Caki2 (cell line): ENCODE results near the gene DOCK4. TPM values are rescaled to one million over a fixed set of nuclear protein-coding genes. Genes with fewer than 3 reads are reported as not detected.

ENCODE experiments used
- DNase-seq: peaks from one replicate; pipeline ENCODE4 v3.0.0-alpha.2; 2015; ENCODE audit warnings: low read depth
- in situ Hi-C: cut with HindIII; loops from 2 replicates; pipeline ENCODE4 v1.10.0; 2016; ENCODE audit warnings: low sequenced_read_pairs, low pct_unique_long_range_greater_than_20kb, mixed read lengths
- total RNA-seq: library from RNA; depleted of rRNA; stranded (reverse); fragments of >200 nt; shearing (Covaris generic); gene quantifications from 2 replicates; pipeline ENCODE4 v1.2.3, GENCODE V29; 2014; ENCODE audit warnings: low replicate concordance

Gene DOCK4
- total RNA-seq, 1 experiment from 2014 or later = 3.5 TPM

DNA sequence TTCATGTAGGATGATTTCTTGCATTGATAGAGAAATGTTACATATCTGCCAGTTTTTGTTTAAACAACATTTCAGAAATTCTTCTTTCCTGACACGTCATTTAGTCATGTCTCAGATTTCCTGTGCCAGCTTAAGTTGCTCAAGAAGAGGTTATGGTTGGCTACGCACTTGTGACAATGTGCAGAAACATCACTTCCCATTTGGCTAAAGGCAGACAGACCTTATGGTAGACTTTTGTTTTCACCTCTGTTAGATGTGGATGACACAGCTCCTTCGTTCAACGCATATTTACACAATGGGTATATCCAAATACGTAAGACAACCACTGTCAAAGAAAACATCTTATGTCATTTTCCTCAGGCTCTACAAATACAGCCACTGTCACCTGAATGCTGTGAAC, 125.8 kb downstream of the DOCK4 start:
- in situ Hi-C loops = loop anchor here (25.0 kb wide), 1 partner anchor 332 kb away; no protein-coding TSS in a partner anchor
- DNase-seq = peak; percentile 90

GRCh38 chr7:112079673-112080072, 126.5 kb downstream of the DOCK4 start:
- in situ Hi-C loops = loop anchor here (25.0 kb wide), 1 partner anchor 333 kb away; no protein-coding TSS in a partner anchor
- DNase-seq = no peak

GRCh38 chr7:112079122-112079521, 127.1 kb downstream of the DOCK4 start:
- in situ Hi-C loops = loop anchor here (25.0 kb wide), 1 partner anchor 333 kb away; no protein-coding TSS in a partner anchor
- no peak for DNase-seq

DNA sequence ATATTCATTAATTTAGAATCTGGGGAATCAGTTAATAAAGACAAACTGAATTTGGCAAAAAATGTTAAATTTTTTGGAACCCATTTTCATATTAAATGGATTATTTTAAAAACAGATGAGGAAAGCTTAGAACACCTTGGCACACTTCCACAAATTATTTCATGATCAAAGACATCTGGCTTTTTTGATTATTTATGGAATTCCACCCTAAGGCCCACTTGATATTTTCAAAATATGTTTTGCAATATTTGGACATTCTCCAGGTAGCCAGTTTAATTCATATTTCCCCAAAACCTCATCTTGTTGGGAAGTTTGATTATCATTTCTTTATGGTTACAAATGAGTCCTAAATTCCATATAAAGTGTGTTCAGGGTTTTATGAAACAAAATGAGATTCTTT, 129.9 kb downstream of the DOCK4 start:
- in situ Hi-C loops = loop anchor here (25.0 kb wide), 1 partner anchor 336 kb away; no protein-coding TSS in a partner anchor
- DNase-seq = no peak

DNA sequence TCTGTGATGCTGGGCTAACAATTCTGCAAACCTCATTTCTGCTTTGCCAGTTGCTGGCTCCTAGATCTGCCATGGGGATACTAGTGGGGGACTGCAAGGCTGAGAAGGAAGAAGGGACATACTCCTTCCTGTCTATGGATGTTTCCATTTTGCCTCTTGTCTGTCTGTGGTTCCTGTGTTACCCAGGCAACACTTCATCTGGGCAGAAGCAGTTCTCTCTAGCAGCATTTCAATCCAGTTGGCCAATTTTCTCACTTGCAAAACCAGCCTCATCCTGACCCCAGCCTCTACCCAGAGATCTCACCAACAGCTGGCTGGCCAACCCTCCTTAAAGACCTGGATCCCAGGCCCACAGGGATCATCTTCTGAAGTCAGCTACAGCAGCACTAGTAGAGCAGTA, 131.7 kb downstream of the DOCK4 start:
- in situ Hi-C loops = no loop called here
- no peak for DNase-seq

- in situ Hi-C loops = no loop called here
- DNase-seq = no peak
Measured at GRCh38 chr7:112073530-112073929, 132.7 kb downstream of the DOCK4 start.

- DNase-seq = no peak
- in situ Hi-C loops = no loop called here
Measured at GRCh38 chr7:112072541-112073245, 133.5 kb downstream of the DOCK4 start.

DNA sequence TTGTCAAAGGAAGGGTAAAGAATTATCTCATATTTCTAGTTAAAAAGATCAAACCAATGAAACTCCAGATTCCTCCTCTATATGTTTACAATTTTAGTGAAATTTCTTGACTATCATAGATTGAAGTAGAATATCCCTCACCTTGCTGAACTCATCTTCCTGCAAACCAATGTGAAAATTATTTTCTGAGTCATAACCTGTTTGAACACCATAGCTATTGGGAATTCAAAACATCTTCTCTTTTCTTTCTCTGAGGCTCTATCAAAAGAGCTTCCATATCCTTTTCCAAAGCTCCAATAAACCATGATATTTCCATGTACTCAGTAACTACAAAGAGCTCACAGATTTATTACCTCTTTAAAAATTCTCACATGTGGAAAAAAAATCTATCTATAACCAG, 134.3 kb downstream of the DOCK4 start:
- in situ Hi-C loops = no loop called here
- no peak for DNase-seq

GRCh38 chr7:112070674-112071256, 135.4 kb downstream of the DOCK4 start:
- in situ Hi-C loops = no loop called here

DNA sequence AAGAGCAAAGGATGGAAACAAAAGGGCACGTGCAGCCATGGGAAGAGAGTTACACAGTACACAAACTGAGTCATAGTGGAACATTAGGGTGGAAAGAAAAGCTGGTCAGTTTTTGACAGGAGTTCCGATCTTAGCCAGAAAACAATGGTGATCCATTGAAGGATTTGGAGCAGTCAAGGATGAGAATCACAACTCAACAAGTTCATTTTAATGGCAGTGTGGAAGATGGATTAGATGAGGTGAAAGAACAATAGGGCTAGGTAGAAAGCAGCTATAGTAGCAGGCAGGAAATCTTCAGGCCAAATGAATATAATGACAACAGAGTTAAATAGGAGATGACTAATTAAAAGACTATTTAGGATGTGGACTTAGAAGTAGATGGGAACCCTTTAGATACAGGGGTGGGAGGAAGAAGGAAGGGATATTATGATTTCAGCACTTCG, 136.3 kb downstream of the DOCK4 start:
- in situ Hi-C loops = no loop called here
- no peak for DNase-seq

More at GRCh38 chr7:112070674-112071256, 135.4 kb downstream of the DOCK4 start:
- DNase-seq = no peak

- in situ Hi-C loops = no loop called here
- no peak for DNase-seq
Measured at GRCh38 chr7:112068967-112069366, 137.2 kb downstream of the DOCK4 start.

GRCh38 chr7:112067632-112068540, 138.3 kb downstream of the DOCK4 start:
- peak; percentile 77 for DNase-seq
- in situ Hi-C loops = no loop called here

GRCh38 chr7:112067200-112067599, 139.0 kb downstream of the DOCK4 start:
- DNase-seq = peak; percentile 83
- in situ Hi-C loops = no loop called here

- in situ Hi-C loops = no loop called here
- no peak for DNase-seq
Measured at GRCh38 chr7:112065758-112066157, 140.4 kb downstream of the DOCK4 start.

DNA sequence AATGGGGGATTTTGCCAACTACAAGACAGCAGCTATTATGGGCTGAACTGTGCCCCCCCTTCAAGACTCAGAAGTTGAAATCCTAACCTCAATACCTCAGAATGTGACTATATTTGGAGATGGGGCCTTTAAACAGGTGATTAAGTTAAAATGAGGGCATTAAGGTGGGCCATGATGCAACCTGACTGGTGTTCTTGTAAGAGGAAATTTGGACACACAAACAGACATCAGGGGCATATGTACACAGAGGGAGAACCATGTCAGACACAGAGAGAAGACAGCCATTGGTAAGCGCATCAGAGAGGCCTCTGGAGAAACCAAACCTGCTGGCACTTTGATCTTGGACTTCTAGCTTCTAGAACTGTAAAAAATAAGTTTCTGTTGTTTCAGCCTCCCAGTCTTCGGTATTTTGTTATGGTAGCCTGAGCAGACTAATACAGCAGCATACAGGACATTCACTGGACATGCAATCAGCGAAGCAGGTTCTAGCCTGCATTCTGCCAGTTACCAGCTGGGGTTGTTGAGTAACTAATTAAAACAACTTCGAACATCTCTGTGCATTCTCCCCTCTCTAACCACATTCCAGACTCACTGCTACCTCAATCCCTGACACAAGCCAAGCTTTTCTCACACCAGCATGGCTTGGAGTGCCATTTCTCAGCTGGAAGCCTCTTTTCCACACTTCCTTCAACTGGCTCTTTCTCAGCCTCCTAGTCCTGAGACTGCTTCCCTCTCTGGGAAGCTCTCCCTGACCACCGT, 141.4 kb downstream of the DOCK4 start:
- no peak for DNase-seq
- in situ Hi-C loops = no loop called here

DNA sequence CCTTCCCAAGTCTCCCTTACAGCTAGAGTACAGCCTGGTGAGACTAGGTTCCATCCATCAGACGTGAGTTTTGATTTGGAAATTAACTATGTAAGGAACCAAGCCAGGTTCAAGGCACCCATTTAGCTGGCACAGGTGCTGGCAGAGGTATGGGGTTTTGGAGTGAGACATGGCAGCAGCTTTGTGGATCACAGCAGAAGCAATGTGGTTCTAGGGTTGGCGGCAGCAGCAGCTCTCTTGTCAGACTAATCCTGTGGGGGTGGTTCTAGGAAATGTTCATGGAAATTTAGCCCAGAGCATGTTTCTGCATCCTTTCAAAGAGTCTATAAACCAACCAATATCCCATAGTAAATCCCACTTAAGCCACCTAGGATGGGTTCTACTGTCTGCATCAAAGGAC, 142.2 kb downstream of the DOCK4 start:
- no peak for DNase-seq
- in situ Hi-C loops = no loop called here

GRCh38 chr7:112061051-112061450, 145.1 kb downstream of the DOCK4 start:
- DNase-seq = no peak
- in situ Hi-C loops = no loop called here

GRCh38 chr7:112060625-112061024, 145.6 kb downstream of the DOCK4 start:
- no peak for DNase-seq
- in situ Hi-C loops = no loop called here
